Omental fat pad (tissue), 4 donors: Measurements from ENCODE around the gene SPIRE2. TPM values are rescaled to one million over a fixed set of nuclear protein-coding genes. Genes with fewer than 3 reads are reported as not detected.
"Not testable (repeated sequence)": the region's sequence is repeated elsewhere in the genome, so short reads cannot be mapped to it uniquely, and the experiment has no call there.

Experiments used
- ATAC-seq: fragments of 150-250 bp; one replicate; pipeline ENCODE4 v1.9.1; 2016; ENCODE audit warnings: mild to moderate bottlenecking, moderate library complexity; ENCODE audit not compliant: low FRiP score
- DNase-seq: peaks from one replicate; pipeline ENCODE4 v3.0.0-alpha.2; 2019; ENCODE audit warnings: low spot score
- total RNA-seq, 4 donors: library from RNA; depleted of rRNA; stranded (reverse); fragments of >200 nt; gene quantifications; one replicate each; pipeline ENCODE4 v1.1.0, GENCODE V29; 2016
- TF ChIP-seq, protein P1 (sequence below), 3 donors: fragments of 450-650 bp; IDR thresholded peaks; one replicate each; pipeline ENCODE4 v1.5.1; 2016 to 2017; ENCODE audit warnings: antibody characterized with exemption in 3 of 3, mild to moderate bottlenecking in 3 of 3, moderate library complexity in 2 of 3

SPIRE2 gene
- total RNA-seq, 4 donors from 2014 or later = 2.4 to 4.8 (median 3.2) TPM

GRCh38 chr16:89798126-89798525, 30.1 kb upstream of the SPIRE2 start:
- TF ChIP-seq, protein P1, sequence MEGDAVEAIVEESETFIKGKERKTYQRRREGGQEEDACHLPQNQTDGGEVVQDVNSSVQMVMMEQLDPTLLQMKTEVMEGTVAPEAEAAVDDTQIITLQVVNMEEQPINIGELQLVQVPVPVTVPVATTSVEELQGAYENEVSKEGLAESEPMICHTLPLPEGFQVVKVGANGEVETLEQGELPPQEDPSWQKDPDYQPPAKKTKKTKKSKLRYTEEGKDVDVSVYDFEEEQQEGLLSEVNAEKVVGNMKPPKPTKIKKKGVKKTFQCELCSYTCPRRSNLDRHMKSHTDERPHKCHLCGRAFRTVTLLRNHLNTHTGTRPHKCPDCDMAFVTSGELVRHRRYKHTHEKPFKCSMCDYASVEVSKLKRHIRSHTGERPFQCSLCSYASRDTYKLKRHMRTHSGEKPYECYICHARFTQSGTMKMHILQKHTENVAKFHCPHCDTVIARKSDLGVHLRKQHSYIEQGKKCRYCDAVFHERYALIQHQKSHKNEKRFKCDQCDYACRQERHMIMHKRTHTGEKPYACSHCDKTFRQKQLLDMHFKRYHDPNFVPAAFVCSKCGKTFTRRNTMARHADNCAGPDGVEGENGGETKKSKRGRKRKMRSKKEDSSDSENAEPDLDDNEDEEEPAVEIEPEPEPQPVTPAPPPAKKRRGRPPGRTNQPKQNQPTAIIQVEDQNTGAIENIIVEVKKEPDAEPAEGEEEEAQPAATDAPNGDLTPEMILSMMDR (IDR thresholded peaks at IDR 0.05) = no peak
- DNase-seq = no peak
- no peak for ATAC-seq

GRCh38 chr16:89798832-89799370, 29.4 kb upstream of the SPIRE2 start:
- ATAC-seq (no peak), DNase-seq (no peak)
- TF ChIP-seq, protein P1 (IDR thresholded peaks at IDR 0.05) = no peak

DNA sequence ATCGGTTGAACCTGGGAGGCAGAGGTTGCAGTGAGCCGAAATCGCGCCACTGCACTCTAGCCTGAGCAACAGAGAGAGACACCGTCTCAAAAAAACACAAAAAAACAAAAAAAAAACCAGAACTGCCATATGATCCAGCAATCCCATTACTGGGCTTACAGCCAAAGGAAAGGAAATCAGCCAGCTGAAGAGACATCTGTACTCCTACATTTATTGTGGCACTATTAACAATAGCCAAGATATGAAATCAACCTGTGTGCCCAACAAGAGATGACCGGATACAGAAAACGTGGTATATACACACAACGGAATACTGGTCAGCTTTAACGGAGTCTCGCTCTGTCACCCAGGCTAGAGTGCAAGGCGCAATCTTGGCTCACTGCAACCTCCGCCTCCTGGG, 26.5 kb upstream of the SPIRE2 start:
- ATAC-seq = no peak
- TF ChIP-seq, protein P1 (IDR thresholded peaks at IDR 0.05) = no peak
- no peak for DNase-seq

GRCh38 chr16:89805136-89805905, 23.0 kb upstream of the SPIRE2 start:
- TF ChIP-seq, protein P1 (IDR thresholded peaks at IDR 0.05) = no peak
- ATAC-seq = no peak

GRCh38 chr16:89806589-89807193, 21.6 kb upstream of the SPIRE2 start:
- DNase-seq, ATAC-seq: not testable (repeated sequence)

More at GRCh38 chr16:89805136-89805905, 23.0 kb upstream of the SPIRE2 start:
- DNase-seq = no peak

GRCh38 chr16:89808475-89808874, 19.8 kb upstream of the SPIRE2 start:
- DNase-seq = no peak
- TF ChIP-seq, protein P1 (IDR thresholded peaks at IDR 0.05) = no peak
- no peak for ATAC-seq

DNA sequence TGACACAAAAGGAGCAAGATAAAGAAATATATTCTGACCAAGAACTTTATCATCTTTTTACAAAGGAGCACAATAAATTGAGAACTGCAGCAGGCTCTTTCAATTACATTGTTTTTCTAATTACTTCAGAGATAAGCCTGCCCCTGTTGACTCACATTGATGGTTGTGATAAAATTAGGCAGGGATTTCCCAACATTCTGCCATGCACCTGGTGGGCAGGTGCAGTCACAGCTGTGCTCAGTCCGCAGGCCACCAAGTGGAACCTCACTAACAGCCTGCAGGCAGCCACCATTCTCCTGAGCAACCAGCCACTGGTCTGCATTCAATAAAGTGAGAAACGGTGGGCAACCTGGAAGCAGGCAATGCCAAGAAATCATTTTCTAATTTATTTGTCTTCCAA, 17.0 kb upstream of the SPIRE2 start:
- ATAC-seq (no peak), DNase-seq (no peak)
- TF ChIP-seq, protein P1 (IDR thresholded peaks at IDR 0.05) = no peak
